ENCODE measurements around the gene GRAMD4.
A peak's percentile ranks its signal among the peaks of the same experiment; 100 is the strongest.
"Not testable (repeated sequence)": the region's sequence is repeated elsewhere in the genome, so short reads cannot be mapped to it uniquely, and the experiment has no call there.

The GRAMD4 gene

DNA sequence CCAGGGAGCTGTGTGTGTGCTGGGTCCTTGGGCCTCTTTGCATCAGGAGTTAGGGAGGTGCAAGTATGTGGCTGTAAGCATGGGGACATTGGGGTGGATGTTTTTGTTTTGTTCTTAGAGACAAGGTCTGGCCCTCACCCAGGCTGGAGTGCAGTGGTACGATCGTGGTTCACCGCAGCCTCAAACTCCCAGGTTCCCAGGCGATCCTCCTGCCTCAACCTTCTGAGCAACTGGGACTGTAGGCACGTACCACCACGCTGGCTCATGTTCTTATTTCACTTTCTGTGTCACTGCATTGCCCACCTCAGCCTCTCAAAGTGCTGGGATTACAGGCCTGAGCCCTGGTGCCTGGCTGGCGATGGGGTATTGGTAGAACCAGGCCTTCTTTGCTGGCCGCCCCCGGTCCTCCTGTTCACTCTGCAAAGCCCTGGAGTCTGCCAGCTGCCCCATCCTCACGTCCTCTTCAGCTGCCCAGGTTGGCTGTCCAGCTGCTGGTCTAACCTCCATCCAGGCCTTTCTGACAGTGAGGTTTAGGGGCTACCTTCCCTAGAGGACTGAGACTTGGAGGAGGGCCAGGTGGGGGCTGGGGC lies 851 bp upstream of the GRAMD4 start:
- DNase-seq (ENCODE audit: low read depth) = no peak

DNA sequence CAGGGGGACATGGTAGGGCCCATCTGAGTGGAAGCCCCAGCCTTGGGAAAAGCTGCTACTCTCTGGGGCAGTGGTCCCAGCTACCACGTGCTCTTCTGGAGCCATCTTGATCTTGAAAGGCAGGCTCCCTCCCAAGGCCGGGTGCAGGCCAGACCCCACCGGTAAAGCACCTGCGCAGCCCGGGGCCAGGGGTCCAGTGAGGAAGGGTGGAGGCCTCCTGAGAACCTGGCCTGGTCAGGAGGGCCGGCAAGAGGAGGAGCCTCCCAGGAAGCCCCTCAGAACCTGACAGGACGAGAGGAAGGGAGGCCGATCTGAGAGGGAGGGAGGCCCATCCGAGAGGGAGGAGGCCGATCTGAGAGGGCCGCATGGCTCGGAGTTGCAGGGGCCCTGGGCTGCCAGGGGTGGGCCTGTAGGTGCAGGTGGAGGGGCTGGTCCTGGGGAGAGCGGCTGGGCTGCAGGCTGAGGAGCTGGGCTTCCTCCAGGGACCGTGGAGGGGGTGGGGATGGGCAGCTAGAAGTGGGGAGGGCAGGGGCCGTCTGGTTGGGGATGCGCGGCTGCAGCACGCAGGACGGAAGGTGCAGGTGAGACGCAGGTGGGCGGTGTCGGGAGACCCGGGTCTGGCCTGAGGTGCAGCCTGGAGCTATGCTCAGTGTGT lies 529 bp downstream of the GRAMD4 start:
- no peak for DNase-seq (ENCODE audit: low read depth)

DNA sequence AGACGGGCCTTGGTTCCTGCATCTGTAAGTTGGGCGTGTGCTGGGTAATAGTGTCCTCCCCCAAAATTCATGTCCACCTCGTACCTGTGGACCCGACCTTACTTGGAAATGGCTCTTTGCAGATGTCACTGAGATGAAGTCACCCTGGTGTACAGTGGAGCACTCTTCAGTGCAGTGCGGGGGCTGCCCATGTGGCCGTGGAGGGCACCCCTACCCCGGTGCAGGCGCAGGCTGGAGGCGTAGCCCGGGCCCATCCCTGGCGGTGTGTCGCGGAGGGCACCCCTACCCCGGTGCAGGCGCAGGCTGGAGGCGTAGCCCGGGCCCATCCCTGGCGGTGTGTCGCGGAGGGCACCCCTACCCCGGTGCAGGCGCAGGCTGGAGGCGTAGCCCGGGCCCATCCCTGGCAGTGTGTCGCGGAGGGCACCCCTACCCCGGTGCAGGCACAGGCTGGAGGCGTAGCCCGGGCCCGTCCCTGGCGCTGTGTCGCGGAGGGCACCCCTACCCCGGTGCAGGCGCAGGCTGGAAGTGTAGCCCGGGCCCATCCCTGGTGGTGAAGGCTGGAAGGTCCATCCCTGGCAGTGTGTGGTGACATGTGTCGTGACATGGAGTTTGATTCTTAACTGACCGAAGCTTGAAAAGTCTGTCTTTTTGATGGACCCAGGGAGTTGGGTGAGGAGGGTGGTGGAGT lies 1.2 kb downstream of the GRAMD4 start:
- not testable (repeated sequence) for DNase-seq (ENCODE audit: low read depth)

DNA sequence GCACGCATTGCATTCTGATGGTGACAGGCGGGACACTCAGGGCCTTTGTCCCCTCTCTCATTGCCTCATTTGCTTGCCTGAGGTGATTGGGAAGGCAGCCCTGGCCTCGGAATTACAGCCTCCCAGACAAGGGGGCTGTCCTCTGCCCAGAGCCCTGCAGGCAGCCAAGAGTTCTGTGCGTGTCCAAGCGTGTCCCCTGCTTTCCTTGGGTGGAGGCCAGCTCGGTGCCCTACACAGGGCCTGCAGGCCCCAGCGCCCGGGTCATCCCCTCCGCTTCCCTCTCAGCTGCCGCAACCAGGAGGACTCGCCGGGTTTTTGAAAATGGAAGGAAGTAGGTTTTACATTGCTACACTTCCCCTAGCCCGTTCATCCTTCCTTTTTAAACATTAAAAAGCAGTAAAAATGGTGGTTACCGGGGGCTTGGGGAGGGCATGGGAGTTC lies 1.9 kb downstream of the GRAMD4 start:
- no peak for DNase-seq (ENCODE audit: low read depth)

DNA sequence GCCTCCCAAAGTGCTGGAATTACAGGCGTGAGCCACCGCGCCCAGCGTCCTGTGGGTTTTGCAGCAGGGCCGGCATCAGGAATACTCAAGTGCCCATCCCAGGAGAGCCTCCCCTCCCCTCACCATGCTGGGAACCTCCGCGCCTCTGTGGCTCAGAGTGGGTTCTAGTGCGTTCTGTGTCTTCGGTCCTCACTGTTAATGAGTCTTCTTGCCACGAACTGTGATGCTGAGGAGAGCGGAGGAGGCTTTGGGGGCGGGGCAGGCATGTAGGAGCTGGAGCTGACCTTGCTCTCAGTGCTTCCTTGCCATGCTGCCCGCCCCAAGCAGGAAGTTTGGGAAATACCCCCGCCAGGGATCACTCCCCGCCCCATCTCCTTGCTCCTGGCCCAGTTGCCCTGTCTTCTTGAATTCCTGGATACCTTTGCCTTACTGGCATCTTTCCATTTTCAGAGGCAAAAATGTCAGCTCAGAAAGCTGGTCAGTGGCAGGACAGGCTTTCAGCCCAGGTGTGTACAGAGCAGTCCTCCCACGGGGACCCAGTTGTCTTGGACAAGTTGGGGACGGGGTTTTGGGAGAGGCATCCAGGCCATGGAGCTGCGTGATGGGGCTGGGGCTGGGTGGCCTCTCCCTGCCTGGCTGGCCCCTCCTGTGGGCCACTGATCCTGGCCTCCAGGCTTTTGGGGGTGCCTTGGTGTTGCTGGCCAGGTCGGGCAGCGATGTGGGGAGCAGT lies 5.1 kb downstream of the GRAMD4 start:
- DNase-seq (ENCODE audit: low read depth) = no peak

DNA sequence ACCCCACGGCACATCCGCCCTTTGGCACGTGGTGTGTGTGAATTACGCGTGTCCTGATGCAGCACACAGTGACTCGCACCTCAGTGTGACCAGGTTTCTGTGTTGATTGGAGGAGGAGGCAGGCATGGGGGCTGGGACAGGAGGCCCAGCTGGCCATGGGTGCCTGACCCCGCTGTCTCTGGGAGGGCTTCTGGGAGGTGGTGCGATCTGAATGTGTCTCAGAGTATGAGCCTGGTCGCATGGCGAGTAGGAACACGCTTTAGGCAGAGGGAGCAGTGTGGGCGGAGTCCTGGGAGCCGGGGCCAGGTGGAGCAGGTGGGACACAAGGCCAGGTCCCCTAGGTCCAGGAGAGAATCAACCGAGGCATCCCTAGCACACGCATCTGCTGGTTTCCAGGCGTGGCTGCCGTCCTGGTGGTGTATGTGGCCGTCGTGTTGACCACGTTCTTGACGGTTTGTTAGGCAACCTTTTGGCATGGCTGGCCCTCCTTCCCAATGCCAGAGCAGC lies 5.7 kb downstream of the GRAMD4 start:
- DNase-seq (ENCODE audit: low read depth) = no peak

DNA sequence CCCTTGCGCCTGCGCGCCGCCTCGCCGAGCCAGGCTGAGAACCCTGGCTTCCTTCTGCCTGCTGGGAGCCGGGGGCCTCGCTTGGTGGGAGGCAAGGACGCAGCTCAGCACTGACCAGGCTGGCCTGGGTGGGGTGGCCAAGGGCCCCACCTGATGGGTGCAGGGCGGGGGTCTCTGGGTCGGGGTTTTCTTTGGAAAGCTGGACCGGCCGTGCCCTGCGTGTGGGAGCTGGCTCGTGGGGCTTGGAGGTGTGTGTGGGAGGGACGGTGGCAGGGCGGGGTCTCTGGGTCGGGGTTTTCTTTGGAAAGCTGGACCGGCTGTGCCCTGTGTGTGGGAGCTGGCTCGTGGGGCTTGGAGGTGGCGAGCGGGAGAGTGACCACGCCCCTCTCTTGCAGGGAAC lies 6.2 kb downstream of the GRAMD4 start:
- DNase-seq (ENCODE audit: low read depth) = no peak

DNA sequence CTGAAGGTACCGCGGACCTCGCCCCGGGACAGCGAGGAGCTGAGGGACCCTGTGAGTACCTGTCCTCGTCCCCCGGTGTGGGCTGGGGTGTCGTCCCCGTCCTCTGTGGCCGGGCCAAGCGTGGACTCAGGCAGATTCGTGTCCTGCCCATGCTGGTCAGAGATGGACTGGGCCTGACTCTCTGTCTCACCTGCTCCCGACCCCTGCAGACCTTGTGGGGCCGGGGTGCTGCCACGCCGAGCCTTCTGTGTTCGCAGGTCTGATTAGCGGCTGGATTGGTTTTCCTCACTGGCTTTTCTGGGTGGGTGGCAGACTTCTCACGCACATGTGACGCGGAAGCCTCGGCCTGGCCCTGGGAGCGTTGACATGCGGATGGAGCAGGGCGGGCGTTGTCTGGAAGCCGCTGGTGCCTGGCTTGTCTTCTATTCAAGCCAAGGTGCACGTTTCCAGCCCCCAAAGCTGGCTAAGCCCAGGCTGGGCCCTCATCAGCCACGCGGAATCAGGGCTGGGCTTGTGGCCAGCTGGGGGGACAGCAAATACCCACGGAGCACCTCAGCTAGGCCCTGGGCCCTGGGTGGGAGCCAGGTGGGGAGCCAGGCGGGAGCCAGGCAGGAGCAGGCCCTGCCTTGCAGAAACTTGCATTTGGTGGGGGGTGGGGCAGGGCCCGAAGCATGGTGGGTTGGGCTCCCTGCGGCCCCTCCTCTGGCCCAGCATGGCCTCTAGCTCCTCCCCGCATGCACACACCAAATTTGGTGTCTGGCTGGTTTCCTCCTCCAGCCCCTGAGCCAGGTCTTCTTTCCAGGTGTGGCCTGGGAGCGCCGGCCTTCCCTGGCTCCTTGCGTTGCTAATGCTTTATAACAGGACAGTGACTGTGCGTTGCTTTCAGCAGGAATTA lies 7.0 kb downstream of the GRAMD4 start:
- DNase-seq (ENCODE audit: low read depth) = no peak

DNA sequence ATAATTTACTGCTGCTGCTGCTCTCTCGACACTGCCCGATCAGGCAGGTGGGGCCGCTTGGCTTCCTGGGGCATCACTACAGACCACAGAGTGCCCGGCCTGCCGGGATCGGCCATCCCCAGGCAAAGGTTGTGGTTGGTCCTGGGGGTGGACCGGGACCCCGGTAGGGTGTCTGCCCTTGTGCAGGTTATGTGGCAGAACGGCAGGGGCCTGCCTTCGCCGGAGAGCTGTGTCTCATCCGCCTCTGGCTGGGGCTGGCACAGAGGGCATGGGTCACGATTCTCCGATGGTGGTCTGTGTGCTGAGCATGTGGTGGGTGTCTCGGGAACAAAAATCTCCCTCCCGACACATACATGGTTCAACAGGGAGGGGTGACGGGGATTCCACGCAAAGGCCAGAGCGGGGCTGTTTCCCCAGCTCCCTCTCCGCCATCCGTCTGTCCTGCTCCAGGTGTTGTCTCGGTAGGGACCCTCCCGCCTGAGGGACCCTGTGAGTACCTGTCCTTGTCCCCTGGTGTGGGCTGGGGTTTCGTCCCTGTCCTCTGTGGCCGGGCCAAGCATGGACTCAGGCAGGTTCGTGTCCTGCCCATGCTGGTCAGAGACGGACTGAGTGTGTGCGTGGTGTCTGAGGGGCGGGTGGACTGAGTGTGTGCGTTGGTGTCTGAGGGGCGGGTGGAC lies 7.8 kb downstream of the GRAMD4 start:
- no peak for DNase-seq (ENCODE audit: low read depth)

DNA sequence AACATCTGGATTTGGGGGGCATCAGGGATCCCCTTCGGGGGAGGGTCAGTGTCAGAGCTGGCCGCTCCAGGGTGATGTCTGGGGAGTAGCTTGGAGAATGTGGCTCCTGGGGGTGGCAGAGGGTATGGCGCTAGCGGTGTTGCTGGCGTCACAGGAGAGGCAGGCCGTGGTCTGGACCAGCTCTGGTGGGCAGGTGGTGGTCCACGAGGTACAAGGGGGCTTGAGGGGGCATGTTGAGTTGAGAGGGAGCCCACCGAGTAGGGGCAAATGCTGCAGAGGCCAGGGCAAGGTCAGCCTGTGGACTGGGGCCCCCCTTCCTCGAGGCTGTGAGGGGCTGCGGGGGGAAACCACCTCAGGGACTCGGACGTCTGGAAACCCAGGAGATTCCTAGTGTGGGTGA lies 8.6 kb downstream of the GRAMD4 start:
- DNase-seq (ENCODE audit: low read depth) = no peak

DNA sequence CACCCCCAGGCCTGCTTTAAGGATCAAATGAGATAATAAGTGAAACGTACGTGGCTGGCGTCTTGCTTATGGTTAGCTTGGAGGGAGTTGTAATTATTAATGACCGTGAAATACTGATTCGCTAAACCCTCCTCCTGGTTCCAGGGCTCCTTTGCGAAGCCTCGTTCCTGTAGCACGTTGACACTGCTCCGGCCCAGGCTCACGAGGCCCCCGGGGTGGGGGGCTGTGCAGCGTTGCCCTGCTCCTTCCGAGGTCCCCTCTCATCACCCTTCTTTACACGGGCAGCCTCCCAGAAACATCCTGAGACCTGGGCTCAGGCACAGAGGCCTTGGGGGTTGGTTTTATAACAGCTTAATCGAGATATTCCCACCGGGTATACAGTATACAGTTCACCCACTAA lies 9.1 kb downstream of the GRAMD4 start:
- no peak for DNase-seq (ENCODE audit: low read depth)

DNA sequence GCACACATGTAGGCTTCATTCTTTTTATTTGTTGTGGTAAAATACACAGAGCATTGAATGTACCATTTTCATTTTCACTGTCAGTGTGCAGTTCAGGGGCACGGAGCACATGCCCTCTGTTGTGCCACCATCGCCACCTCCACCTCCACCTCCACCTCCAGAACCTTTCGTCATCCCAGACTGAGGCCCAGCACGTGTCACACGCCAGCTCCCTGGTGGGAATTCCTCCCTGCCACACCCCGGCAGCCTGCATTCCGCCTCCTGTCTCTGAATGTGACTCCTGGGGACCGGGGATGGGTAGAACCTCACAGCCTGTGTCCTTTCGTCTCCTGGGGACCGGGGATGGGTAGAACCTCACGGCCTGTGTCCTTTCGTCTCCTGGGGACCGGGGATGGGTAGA lies 10.9 kb downstream of the GRAMD4 start:
- DNase-seq (ENCODE audit: low read depth) = no peak

DNA sequence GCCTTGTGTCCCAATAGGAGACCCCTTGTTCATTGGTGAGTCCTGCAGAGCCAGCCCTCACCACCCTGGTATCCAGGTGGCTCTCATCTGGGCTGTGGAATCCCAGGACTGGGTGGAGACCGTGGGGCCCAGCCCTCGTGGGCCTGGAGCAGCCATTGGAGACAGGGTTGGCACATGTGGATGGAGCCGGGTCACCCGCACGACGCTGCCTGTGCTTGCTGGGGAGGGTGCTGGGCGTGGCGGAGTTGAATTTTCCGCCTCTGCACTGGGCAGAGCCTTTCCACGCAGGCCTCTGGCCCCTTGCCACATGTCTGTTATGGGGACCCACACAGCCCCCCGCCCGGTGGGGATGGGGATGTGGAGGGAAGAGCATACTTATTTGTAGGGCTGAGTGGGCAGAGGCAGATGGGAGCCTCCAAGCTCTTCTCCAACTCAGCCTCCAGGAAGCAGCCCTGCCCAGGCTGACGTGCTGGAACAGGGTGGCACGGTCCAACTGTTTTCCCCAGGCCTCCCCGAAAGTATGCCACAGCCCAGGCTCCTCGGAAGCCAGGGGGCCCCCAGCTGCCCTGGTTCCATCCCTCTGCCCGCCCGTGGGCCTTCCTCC lies 12.6 kb downstream of the GRAMD4 start:
- no peak for DNase-seq (ENCODE audit: low read depth)

DNA sequence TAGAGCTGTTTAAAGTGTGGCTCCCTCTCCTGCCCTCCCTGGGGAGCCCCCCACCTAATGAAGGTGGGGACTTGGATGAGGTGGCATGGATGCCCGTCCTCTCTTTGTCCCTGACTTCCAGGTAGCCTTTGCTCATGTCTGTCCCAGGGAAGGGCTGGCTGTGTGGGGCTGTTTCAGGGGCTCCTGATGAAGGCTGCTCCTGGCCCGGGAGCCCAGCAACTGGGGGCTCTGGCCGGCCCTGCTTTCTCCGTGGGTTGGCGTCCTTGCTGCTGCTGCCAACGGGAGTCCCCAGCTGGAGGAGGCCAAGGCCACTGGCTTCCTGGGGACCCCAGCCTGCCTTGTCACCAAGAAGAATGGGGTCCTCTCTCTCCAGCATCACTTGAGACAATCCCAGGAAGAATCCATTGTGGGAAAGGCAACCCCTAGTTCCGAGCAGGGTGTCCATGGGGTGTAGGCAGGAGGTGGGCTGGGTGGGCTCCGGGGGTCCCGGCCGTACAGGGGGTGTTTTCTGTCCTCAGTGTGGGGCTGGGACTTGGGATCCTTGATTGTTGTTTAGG lies 13.2 kb downstream of the GRAMD4 start:
- DNase-seq (ENCODE audit: low read depth) = no peak

DNA sequence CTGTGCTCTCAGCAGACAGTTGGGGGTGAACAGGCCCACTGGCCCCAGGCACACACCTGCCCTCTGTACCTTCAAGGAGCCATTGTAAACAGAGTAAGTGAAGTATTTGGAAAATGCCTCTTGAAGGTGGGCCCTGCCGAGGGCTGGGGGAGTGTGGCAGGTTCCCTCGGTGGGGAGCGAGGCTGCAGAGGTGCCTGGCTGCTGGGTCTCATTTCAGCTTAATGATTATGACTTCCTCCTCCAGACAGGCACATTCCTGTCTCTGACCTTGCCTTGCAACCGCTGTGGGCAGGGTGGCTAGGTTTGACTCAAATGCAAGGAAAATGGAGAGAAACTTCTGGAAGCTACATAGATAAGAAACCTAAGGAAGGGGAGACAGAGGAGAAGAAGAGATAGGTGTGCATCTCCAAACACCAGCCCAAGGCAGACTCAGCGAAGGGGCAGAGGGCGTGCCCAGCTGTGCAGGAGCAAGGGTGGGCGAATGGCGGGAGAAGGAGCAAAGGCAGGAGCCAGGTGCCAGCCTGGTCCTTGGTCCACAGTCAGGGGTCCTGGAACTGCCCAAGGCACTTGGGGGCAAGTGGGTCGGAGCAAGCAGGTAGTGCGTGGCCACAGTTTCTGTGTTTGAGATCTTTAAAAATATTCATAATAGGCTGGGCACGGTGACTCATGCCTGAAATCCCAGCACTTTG lies 14.0 kb downstream of the GRAMD4 start:
- no peak for DNase-seq (ENCODE audit: low read depth)

DNA sequence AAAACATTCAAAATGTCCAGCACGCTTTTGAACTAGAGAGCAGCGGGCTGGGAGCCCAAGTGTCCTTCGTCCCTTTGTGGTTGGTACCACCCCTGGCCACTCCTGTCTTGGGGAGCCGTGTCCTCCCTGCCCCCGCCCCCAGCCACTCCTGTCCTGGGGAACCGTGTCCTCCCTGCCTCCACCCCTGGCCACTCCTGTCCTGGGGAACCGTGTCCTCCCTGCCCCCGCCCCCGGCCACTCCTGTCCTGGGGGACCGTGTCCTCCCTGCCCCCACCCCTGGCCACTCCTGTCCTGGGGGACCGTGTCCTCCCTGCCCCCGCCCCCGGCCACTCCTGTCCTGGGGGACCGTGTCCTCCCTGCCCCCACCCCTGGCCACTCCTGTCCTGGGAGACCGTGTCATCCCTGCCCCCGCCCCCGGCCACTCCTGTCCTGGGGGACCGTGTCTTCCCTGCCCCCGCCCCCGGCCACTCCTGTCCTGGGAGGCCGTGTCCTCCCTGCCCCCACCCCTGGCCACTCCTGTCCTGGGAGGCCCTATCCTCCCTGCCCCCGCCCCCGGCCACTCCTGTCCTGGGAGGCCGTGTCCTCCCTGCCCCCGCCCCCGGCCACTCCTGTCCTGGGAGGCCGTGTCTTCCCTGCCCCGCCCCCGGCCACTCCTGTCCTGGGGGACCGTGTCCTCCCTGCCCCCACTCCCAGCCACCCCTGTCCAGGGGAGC lies 14.9 kb downstream of the GRAMD4 start:
- peak; percentile 55 for DNase-seq (ENCODE audit: low read depth)

DNA sequence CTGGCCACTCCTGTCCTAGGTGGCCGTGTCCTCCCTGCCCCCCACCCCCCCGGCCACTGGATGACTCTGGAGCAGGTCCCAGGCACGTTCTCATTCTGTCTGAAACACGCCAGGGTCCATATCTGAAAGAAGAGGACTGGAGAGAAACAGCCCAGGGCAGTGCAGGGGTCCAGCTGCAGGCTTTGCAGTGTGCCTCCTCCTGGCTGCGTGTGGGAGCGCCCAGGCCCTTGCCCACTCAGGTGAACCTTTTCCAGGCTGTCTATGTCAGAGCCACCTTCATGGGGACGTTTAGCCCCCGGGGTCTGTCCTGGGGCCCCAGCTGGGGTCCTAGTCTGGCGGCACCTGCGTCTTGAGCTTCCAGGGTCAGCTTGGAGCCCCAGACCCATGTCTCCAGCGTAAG lies 15.6 kb downstream of the GRAMD4 start:
- DNase-seq (ENCODE audit: low read depth) = peak; percentile 28

DNA sequence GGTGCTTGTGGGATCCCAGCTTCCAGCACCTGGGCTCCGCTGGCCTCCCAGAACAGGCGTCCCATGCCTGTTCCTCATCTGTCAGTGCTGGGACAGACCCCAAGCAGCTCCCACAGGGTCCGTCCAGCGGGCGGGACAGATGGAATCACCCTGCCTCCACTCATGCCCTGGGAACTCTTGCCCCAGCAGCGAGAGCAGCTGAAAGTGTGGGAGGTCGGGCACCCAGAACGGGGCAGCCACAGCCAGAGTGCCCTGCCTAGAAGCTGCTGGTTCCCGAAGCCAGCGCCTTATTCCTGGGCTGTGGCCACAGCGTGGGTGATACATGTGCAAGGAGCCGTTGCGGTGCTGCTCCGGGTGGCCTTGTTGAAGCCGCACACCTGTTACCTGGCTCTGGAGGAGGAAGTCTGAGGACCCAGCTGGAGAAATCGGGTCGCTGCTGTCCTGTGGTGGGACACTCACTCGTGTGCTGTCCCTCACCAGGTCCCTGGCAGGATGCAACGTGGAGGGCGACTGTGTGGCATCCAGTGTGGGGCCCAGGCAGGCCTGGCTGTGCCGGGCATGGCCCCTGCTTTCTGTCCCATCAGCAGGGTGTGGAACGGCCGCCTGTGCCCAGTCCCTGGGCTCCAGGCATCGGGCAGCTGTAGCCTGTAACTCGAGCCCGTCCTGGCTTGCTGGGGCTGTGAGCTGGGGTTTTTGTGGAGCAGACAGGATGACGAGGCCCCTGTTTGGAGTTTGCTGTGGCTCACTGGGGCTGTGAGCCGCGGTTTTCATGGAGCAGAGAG lies 16.2 kb downstream of the GRAMD4 start:
- no peak for DNase-seq (ENCODE audit: low read depth)
